Mesothelial cell of epicardium (in vitro differentiated cells): ENCODE measurements around the gene CASZ1. TPM values are rescaled to one million over a fixed set of nuclear protein-coding genes. Genes with fewer than 3 reads are reported as not detected.

Experiments
- DNase-seq, 2 experiments: peaks; one replicate each; pipeline ENCODE4 v3.0.0; 2021; ENCODE audit warnings: low spot score in 2 of 2; ENCODE audit not compliant: unreplicated experiment in 2 of 2
- H3K27ac Mint-ChIP-seq: 2 replicates; pipeline ENCODE4 v1.8.0; 2021; ENCODE audit warnings: mixed read lengths
- H3K27me3 Mint-ChIP-seq: 2 replicates; pipeline ENCODE4 v1.8.0; 2021; ENCODE audit warnings: low read depth, mixed read lengths
- H3K36me3 Mint-ChIP-seq: 2 replicates; pipeline ENCODE4 v1.8.0; 2021; ENCODE audit warnings: mixed read lengths
- H3K4me1 Mint-ChIP-seq: 2 replicates; pipeline ENCODE4 v1.8.0; 2021; ENCODE audit warnings: mixed read lengths
- H3K4me3 Mint-ChIP-seq: 2 replicates; pipeline ENCODE4 v1.8.0; 2021; ENCODE audit warnings: mild to moderate bottlenecking, moderate library complexity, mixed read lengths
- H3K9me3 Mint-ChIP-seq: 2 replicates; pipeline ENCODE4 v1.8.0; 2021; ENCODE audit warnings: mixed read lengths
- CTCF ChIP-seq: fragments of 200-600 bp; sonication (generic); IDR thresholded peaks from one replicate; pipeline ENCODE4 v1.5.0; 2021; ENCODE audit warnings: antibody characterized with exemption; ENCODE audit not compliant: unreplicated experiment
- total RNA-seq: library from RNA; stranded (reverse); gene quantifications from 3 replicates; pipeline ENCODE4 v1.2.1, GENCODE V29; 2021

Gene CASZ1
- total RNA-seq, 1 donor from 2014 or later, result 8.9 TPM

DNA sequence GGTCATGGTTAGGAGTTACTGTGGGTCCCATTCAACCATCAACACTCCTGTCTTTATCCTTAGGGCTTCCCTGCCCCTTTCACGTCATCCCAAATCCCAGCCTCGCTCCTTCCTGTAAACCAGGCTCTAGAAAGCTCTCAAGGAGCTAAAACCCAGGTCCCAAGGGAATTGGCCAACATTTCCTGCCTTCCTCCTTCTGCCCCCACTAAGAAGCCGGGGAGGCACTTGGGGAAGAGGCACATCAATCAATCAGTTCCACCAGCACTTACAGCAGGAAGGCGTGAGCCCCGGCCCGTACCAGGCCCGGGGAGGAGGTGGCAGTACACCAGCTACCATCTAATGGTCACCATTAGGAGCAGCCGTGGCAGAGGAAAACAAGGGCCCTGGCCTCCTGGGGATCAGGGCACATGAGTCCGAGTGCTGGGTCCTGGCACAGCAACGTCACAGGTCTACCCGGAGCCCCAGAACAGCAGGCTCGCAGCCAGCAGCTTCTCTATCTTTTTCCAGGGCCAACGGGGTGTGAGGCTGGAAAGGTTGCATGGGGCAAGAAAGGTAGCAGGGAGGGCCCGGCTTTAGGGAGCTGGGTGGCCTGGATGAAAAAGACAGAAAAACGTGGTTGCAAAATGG, 108.6 kb downstream of the CASZ1 start:
- H3K9me3 Mint-ChIP-seq, result no peaks in the 10 kb centered on the region
- H3K27me3 Mint-ChIP-seq, result peaks cover 8% of the 10 kb centered on the region
- H3K4me1 Mint-ChIP-seq, result peaks cover 37% of the 10 kb centered on the region
- DNase-seq, result no peak
- no peak overlapping the region for H3K4me3 Mint-ChIP-seq
- no peak for TF ChIP-seq CTCF
- no peaks in the 10 kb centered on the region for H3K36me3 Mint-ChIP-seq
- no peak overlapping the region for H3K27ac Mint-ChIP-seq

GRCh38 chr1:10687251-10687651, 109.2 kb downstream of the CASZ1 start:
- no peaks in the 10 kb centered on the region for H3K36me3 Mint-ChIP-seq
- H3K4me1 Mint-ChIP-seq, result peaks cover 38% of the 10 kb centered on the region
- H3K27me3 Mint-ChIP-seq, result peaks cover 2% of the 10 kb centered on the region
- no peak for TF ChIP-seq CTCF
- peak overlapping the region; percentile 6 for H3K27ac Mint-ChIP-seq
- no peaks in the 10 kb centered on the region for H3K9me3 Mint-ChIP-seq
- H3K4me3 Mint-ChIP-seq, result no peak overlapping the region
- no peak for DNase-seq

DNA sequence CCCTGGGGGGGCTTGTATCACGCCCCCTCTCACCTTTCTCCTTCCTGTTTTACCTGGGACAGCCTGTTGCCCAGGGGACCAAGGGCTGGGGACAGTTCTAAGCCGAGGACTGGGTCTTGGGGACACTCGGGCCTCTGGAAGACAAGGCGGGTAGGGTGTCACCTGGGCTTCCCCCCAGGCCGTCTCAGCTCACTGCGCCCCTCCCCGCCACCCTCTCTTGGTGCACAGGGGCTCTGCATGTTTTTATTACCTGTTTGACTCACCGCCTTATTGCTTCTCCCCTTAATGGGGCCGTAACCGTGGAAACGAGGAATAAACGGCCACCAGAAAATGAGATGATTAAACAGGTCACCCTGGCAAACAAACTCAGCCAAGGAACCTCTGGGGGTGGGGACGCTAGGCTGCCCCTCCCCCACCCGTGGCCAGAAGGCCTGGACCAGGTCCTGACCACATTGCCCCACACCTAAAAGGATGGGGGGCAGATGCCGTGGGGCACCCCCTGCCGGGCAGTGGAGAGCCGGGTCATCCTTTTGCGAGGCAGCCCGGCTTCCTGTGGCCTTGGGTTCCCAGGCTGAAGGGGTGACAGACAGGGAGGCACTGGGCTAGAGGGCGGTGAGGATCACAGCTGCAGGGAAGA, 109.9 kb downstream of the CASZ1 start:
- no peak for TF ChIP-seq CTCF
- H3K4me3 Mint-ChIP-seq, result no peak overlapping the region
- H3K9me3 Mint-ChIP-seq, result no peaks in the 10 kb centered on the region
- DNase-seq, result no peak
- H3K36me3 Mint-ChIP-seq, result no peaks in the 10 kb centered on the region
- peaks cover 2% of the 10 kb centered on the region for H3K27me3 Mint-ChIP-seq
- H3K4me1 Mint-ChIP-seq, result peaks cover 45% of the 10 kb centered on the region
- no peak overlapping the region for H3K27ac Mint-ChIP-seq

DNA sequence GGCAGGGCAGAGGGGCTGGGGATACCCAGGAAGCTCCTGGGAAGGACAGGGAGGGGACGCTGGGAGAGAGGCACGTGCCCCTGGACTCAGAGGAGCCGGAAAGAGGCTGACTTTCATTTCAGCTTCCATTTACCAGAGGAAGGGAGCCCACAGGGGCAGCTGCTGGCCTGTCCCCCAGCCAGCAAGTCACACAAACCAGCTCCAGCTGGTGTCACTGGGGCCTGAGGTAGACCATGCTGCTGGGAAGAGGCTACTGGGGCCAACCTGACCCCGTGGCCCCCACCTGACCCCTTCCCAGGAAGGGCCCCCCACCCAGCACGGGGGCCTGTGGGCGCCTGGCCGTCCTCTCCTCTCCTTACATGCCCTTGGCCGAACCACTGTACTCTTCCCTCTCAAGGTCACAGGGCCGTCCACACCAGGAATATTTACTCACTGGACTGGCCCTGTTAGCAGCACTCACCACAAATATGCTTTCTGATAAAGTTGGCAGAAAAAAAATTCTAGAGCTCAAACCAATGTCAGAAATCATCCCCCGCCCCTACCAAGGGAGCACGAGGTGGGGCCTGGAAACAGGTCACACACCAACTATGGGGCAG, 110.5 kb downstream of the CASZ1 start:
- no peak for DNase-seq
- Mint-ChIP-seq H3K4me3 (no peak overlapping the region), H3K27ac (peak overlapping the region; percentile 24), H3K36me3 (no peaks in the 10 kb centered on the region), H3K4me1 (peaks cover 48% of the 10 kb centered on the region), H3K27me3 (peaks cover 2% of the 10 kb centered on the region), H3K9me3 (no peaks in the 10 kb centered on the region)
- TF ChIP-seq CTCF, result no peak

DNA sequence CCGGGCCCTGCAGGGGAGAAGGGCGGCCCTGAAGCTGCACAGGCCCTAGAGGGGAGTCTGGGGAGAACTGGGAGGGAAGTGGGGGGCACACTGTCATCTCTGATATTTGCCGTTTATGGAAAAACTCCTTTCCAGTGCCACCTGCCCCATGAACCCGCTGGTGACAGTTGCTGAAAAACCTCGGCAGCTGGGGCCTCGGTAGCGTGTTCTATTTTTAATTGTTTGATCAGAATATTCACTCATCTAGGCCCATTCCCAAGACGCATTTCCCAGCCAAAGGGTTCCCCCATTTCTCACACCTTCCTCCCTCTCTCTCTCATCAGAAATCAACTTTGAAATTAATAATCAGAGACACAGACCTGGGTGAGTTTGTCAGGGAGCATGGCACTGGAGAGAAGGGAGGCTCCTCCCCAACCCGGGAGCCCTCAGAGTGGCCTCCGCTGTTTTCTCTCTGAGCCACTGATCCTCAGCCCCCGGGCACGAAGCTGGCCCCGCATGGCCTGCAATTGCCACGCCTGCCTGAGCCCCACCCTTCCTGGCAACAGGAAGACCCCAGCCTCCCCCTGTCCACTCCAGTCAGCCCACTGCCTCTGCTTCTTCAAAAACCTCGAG, 111.1 kb downstream of the CASZ1 start:
- Mint-ChIP-seq H3K36me3 (no peaks in the 10 kb centered on the region), H3K4me3 (no peak overlapping the region), H3K9me3 (no peaks in the 10 kb centered on the region), H3K27me3 (peaks cover 2% of the 10 kb centered on the region), H3K4me1 (peaks cover 48% of the 10 kb centered on the region), H3K27ac (no peak overlapping the region)
- TF ChIP-seq CTCF, result no peak
- no peak for DNase-seq
